HL-60 (cell line): ENCODE data around the gene SUGP1.
"Not testable (repeated sequence)": the region's sequence is repeated elsewhere in the genome, so short reads cannot be mapped to it uniquely, and the experiment has no call there.

Experiments used
- DNase-seq, 2 experiments: peaks; one replicate each; pipeline ENCODE4 v3.0.0-alpha.2; 2010 to 2020; ENCODE audit warnings: low read depth in 1 of 2, low spot score in 1 of 2
- H3K27ac ChIP-seq: fragments of 250-450 bp; sonication (Bioruptor Pico); replicated peaks from 2 replicates; pipeline ENCODE4 v1.5.1; 2020; ENCODE audit warnings: mild to moderate bottlenecking, moderate library complexity
- H3K27me3 ChIP-seq: fragments of 250-450 bp; sonication (Bioruptor Pico); 2 replicates; pipeline ENCODE4 v1.5.1; 2021; ENCODE audit warnings: mild to moderate bottlenecking, moderate library complexity; ENCODE audit not compliant: insufficient read depth, poor library complexity, severe bottlenecking
- H3K4me3 ChIP-seq: replicated peaks from 2 replicates; pipeline ENCODE4 v1.5.1; 2011; ENCODE audit warnings: mild to moderate bottlenecking, control low read depth, low read length; ENCODE audit not compliant: insufficient read depth
- CTCF ChIP-seq: IDR thresholded peaks from one replicate; pipeline ENCODE4 v1.5.1; 2011; ENCODE audit warnings: low read length, control low read depth, inconsistent platforms; ENCODE audit not compliant: insufficient read depth
- GABPA ChIP-seq: IDR thresholded peaks from 2 replicates; pipeline ENCODE4 v1.6.1; 2012; ENCODE audit warnings: low read depth
- POLR2AphosphoS5 ChIP-seq: IDR thresholded peaks from 2 replicates; pipeline ENCODE4 v1.6.1; 2012; ENCODE audit warnings: low read depth
- REST ChIP-seq: IDR thresholded peaks from 2 replicates; pipeline ENCODE4 v1.6.1; 2012; ENCODE audit warnings: low read depth; ENCODE audit not compliant: insufficient replicate concordance
- SPI1 ChIP-seq: IDR thresholded peaks from 2 replicates; pipeline ENCODE4 v1.6.1; 2012; ENCODE audit warnings: low read depth, mild to moderate bottlenecking, borderline replicate concordance

SUGP1 gene

DNA sequence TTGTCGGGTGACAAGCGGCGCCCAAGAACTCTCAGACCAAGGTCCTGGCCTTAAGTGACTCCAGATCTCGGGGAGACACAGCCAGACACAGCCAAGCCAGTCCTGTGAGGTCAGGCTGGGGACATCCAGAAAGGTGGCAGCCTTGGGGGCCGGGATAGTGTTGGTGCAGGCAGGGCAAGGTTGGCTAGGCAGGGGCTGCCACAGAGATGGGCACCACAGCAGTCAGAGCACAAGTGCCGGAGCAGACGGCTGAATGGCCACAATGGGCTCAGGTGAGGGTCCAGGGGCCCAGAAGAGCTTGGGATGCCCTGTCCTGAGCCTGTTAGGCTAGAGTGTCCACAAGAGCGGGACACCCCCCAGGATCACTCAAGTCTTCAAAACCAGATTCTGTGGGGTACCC, 32.5 kb upstream of the SUGP1 start:
- H3K27me3 ChIP-seq = no peaks in the 10 kb centered on the region
- H3K4me3 ChIP-seq = no peak overlapping the region
- no peak for TF ChIP-seq SPI1
- H3K27ac ChIP-seq = no peak overlapping the region
- no peak for DNase-seq

- DNase-seq, H3K27me3 ChIP-seq, H3K4me3 ChIP-seq, H3K27ac ChIP-seq: not testable (repeated sequence)
Observed at GRCh38 chr19:19350756-19351155, 30.4 kb upstream of the SUGP1 start.

GRCh38 chr19:19349365-19349764, 29.1 kb upstream of the SUGP1 start:
- TF ChIP-seq CTCF = no peak
- no peak for TF ChIP-seq REST
- TF ChIP-seq POLR2AphosphoS5 = no peak
- TF ChIP-seq GABPA = no peak
- no peak for TF ChIP-seq SPI1
- no peak for DNase-seq

DNA sequence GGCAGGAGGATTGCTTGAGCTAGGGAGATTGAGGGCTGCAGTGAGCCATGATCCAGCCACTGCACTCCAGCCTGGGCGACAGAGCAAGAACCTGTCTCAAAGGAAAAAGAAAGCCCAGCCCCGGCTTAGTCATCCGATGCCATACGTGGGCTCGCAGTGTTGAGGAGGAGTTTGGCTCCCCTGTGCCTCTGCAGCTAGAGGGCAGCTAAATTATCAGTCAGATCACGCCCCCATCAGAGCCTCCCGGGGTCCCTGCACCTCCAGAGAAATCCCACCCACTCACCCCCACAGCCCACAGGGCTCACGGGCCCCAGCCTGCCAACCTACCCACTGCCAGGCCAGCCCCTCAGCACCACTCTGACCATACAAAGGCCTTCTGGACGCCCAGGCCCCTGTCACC, 28.0 kb upstream of the SUGP1 start:
- no peak for TF ChIP-seq REST
- no peak for TF ChIP-seq CTCF
- no peak for TF ChIP-seq GABPA
- TF ChIP-seq POLR2AphosphoS5 = no peak
- no peak for TF ChIP-seq SPI1
- DNase-seq = no peak

More at GRCh38 chr19:19349365-19349764, 29.1 kb upstream of the SUGP1 start:
- H3K4me3 ChIP-seq = no peak overlapping the region
- H3K27me3 ChIP-seq = no peaks in the 10 kb centered on the region
- H3K27ac ChIP-seq = no peak overlapping the region

GRCh38 chr19:19347401-19348110, 27.2 kb upstream of the SUGP1 start:
- no peak for TF ChIP-seq SPI1
- no peak for TF ChIP-seq POLR2AphosphoS5
- no peak for TF ChIP-seq CTCF
- no peak for TF ChIP-seq REST
- TF ChIP-seq GABPA = no peak

More for the DNA sequence above, 28.0 kb upstream of the SUGP1 start:
- Histone ChIP-seq H3K27ac (no peak overlapping the region), H3K27me3 (no peaks in the 10 kb centered on the region), H3K4me3 (no peak overlapping the region)

More at GRCh38 chr19:19347401-19348110, 27.2 kb upstream of the SUGP1 start:
- Histone ChIP-seq H3K27ac (no peak overlapping the region), H3K27me3 (no peaks in the 10 kb centered on the region), H3K4me3 (no peak overlapping the region)
- no peak for DNase-seq
